DND-41 (cell line): ENCODE results near the gene PCDHGB6.

Experiments used
- EZH2 ChIP-seq: IDR thresholded peaks from 3 replicates; pipeline ENCODE4 v1.6.1; 2012; ENCODE audit warnings: borderline replicate concordance, low read depth, mild to moderate bottlenecking, moderate library complexity, low read length, inconsistent platforms; ENCODE audit not compliant: severe bottlenecking
- TF ChIP-seq, protein P1 (sequence below): IDR thresholded peaks from 2 replicates; pipeline ENCODE4 v1.5.1; 2012; ENCODE audit warnings: borderline replicate concordance, low read length, moderate library complexity, mild to moderate bottlenecking; ENCODE audit not compliant: poor library complexity, severe bottlenecking; ENCODE audit errors: extremely low read depth

DNA sequence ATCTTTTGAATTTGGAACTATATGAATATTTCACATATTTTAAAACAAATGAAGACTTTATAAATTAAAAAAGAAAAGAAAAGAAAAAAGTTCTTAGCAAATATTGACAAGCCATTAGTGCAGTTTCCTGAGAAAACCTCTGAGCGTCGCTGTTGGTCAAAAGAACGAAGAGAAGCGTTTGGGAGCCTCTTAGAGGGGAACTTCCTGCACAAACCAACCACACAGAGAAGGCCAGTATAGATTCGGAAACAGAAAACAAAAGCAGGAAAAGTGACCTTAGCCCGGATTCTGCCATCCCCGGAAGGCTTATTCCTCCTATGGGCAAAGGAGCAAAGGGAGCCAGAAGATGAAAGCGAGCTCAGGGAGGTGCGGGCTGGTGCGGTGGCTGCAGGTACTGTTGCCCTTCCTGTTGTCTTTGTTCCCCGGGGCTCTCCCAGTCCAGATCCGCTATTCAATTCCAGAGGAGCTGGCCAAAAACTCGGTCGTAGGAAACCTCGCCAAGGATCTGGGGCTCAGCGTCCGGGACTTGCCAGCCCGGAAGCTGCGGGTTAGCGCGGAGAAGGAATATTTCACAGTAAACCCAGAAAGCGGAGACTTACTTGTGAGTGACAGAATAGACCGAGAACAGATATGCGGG, 47.9 kb upstream of the PCDHGB6 start, which contains the start of gene PCDHGB2:
- TF ChIP-seq, protein P1, sequence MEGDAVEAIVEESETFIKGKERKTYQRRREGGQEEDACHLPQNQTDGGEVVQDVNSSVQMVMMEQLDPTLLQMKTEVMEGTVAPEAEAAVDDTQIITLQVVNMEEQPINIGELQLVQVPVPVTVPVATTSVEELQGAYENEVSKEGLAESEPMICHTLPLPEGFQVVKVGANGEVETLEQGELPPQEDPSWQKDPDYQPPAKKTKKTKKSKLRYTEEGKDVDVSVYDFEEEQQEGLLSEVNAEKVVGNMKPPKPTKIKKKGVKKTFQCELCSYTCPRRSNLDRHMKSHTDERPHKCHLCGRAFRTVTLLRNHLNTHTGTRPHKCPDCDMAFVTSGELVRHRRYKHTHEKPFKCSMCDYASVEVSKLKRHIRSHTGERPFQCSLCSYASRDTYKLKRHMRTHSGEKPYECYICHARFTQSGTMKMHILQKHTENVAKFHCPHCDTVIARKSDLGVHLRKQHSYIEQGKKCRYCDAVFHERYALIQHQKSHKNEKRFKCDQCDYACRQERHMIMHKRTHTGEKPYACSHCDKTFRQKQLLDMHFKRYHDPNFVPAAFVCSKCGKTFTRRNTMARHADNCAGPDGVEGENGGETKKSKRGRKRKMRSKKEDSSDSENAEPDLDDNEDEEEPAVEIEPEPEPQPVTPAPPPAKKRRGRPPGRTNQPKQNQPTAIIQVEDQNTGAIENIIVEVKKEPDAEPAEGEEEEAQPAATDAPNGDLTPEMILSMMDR: peak; percentile 63
- TF ChIP-seq EZH2: no peak
